SK-N-DZ (cell line): Measurements from ENCODE around the gene KLF13.
A peak's percentile ranks its signal among the peaks of the same experiment; 100 is the strongest.

ENCODE experiments used
- DNase-seq: peaks from one replicate; pipeline ENCODE4 v3.0.0-alpha.2; 2015; ENCODE audit warnings: low spot score

The KLF13 gene

GRCh38 chr15:31381801-31382712 lies 55.4 kb downstream of the KLF13 start:
- no peak for DNase-seq

- no peak for DNase-seq
Measured at GRCh38 chr15:31382713-31383045, 56.0 kb downstream of the KLF13 start.

- no peak for DNase-seq
Measured at GRCh38 chr15:31383139-31383538, 56.5 kb downstream of the KLF13 start.

- no peak for DNase-seq
Measured at GRCh38 chr15:31384568-31384967, 57.9 kb downstream of the KLF13 start.

- DNase-seq = no peak
Measured at GRCh38 chr15:31385736-31386135, 59.1 kb downstream of the KLF13 start.

- DNase-seq = no peak
Measured at GRCh38 chr15:31387092-31387478, 60.5 kb downstream of the KLF13 start.

- no peak for DNase-seq
Measured at GRCh38 chr15:31387479-31388118, 61.0 kb downstream of the KLF13 start.

GRCh38 chr15:31389576-31389975 lies 62.9 kb downstream of the KLF13 start:
- no peak for DNase-seq

GRCh38 chr15:31390029-31390428 lies 63.4 kb downstream of the KLF13 start:
- no peak for DNase-seq

- DNase-seq = no peak
Measured at GRCh38 chr15:31390777-31391486, 64.3 kb downstream of the KLF13 start.

GRCh38 chr15:31391687-31392671 lies 65.3 kb downstream of the KLF13 start:
- DNase-seq = peak; percentile 65

- no peak for DNase-seq
Measured at GRCh38 chr15:31392761-31393401, 66.2 kb downstream of the KLF13 start.

- DNase-seq = peak; percentile 44
Measured at GRCh38 chr15:31393444-31394091, 66.9 kb downstream of the KLF13 start.

- DNase-seq = peak; percentile 97
Measured at GRCh38 chr15:31396881-31397560, 70.4 kb downstream of the KLF13 start.

GRCh38 chr15:31397851-31398661 lies 71.4 kb downstream of the KLF13 start:
- DNase-seq = peak; percentile 99

GRCh38 chr15:31398677-31399301 lies 72.2 kb downstream of the KLF13 start:
- DNase-seq = peak; percentile 71

GRCh38 chr15:31399544-31400171 lies 73.0 kb downstream of the KLF13 start:
- DNase-seq = no peak
